Peyer's patch (tissue), 4 donors: ENCODE results near the gene GPRIN2. TPM values are rescaled to one million over a fixed set of nuclear protein-coding genes. Genes with fewer than 3 reads are reported as not detected.

Source experiments
- DNase-seq, 3 donors: peaks; one replicate each; pipeline ENCODE4 v3.0.0-alpha.2; 2017 to 2019
- H3K27ac ChIP-seq, 4 donors: fragments of 200-600 bp; sonication (generic); one replicate each; pipeline ENCODE4 v1.5.1; 2016 to 2019
- H3K27me3 ChIP-seq, 2 donors: fragments of 200-600 bp; sonication (generic); one replicate each; pipeline ENCODE4 v1.5.1; 2019
- H3K36me3 ChIP-seq, 3 donors: fragments of 200-600 bp; sonication (generic); one replicate each; pipeline ENCODE4 v1.5.1; 2016 to 2019
- H3K4me1 ChIP-seq, 4 donors: fragments of 200-600 bp; sonication (generic); one replicate each; pipeline ENCODE4 v1.5.1; 2016 to 2019
- H3K4me3 ChIP-seq, 4 donors: fragments of 200-600 bp; sonication (generic); 1 replicate in 3 of 4; 2 replicates in 1 of 4; pipeline ENCODE4 v1.5.1; 2016 to 2019; ENCODE audit warnings: mild to moderate bottlenecking in 1 of 4
- H3K9me3 ChIP-seq, 4 donors: fragments of 200-600 bp; sonication (generic); one replicate each; pipeline ENCODE4 v1.5.1; 2016 to 2019; ENCODE audit warnings: mild to moderate bottlenecking in 1 of 4
- CTCF ChIP-seq, 6 experiments: fragments of 450-650 bp in 4 of 6; fragments of 200-600 bp in 2 of 6; sonication (generic) in 1 of 6; IDR thresholded peaks; one replicate each; pipeline ENCODE4 v1.5.1; 2017 to 2019; ENCODE audit warnings: antibody characterized with exemption in 6 of 6, mild to moderate bottlenecking in 3 of 6, moderate library complexity in 1 of 6
- POLR2A ChIP-seq, 2 donors: fragments of 450-650 bp; IDR thresholded peaks; one replicate each; pipeline ENCODE4 v1.5.1; 2017; ENCODE audit warnings: antibody characterized with exemption in 2 of 2, mild to moderate bottlenecking in 2 of 2, moderate library complexity in 2 of 2
- total RNA-seq, 4 donors: library from RNA; depleted of rRNA; stranded (reverse); fragments of >200 nt; gene quantifications; one replicate each; pipeline ENCODE4 v1.1.0, GENCODE V29; 2016

GPRIN2 gene
- total RNA-seq, 4 donors from 2014 or later: 6.6 to 79.9 (median 54.7) TPM

GRCh38 chr10:46557319-46558121 is 1.1 kb upstream of the GPRIN2 start:
- peaks cover 0 to 20% (median 6%) of the 10 kb centered on the region in 4 donors for H3K4me1 ChIP-seq
- no peak overlapping the region for H3K4me3 ChIP-seq
- peak; percentile 11 to 58 (median 50) for DNase-seq
- H3K27me3 ChIP-seq: peaks cover 0 to 6% of the 10 kb centered on the region in 2 donors
- H3K9me3 ChIP-seq: no peaks in the 10 kb centered on the region
- no peaks in the 10 kb centered on the region for H3K36me3 ChIP-seq
- TF ChIP-seq CTCF (IDR thresholded peaks at IDR 0.05) (no peak), POLR2A (IDR thresholded peaks at IDR 0.05) (no peak)
- H3K27ac ChIP-seq: peak overlapping the region in 1 of 4 donors; percentile 40

- peak; percentile 13 to 84 (median 68) for DNase-seq
- no peak for TF ChIP-seq CTCF (IDR thresholded peaks at IDR 0.05)
- no peak for TF ChIP-seq POLR2A (IDR thresholded peaks at IDR 0.05)
- Histone ChIP-seq H3K27ac (peak overlapping the region in 3 of 4 donors; percentile 65 to 76 (median 66)), H3K36me3 (no peaks in the 10 kb centered on the region), H3K9me3 (no peaks in the 10 kb centered on the region), H3K4me1 (peaks cover 0 to 20% (median 6%) of the 10 kb centered on the region in 4 donors), H3K4me3 (peak overlapping the region; percentile 34 to 70 (median 46)), H3K27me3 (peaks cover 0 to 6% of the 10 kb centered on the region in 2 donors)
Observed at GRCh38 chr10:46555713-46556514, 544 bp downstream of the GPRIN2 start.

- H3K4me1 ChIP-seq: peaks cover 0 to 20% (median 6%) of the 10 kb centered on the region in 4 donors
- no peak for TF ChIP-seq CTCF (IDR thresholded peaks at IDR 0.05)
- no peak for TF ChIP-seq POLR2A (IDR thresholded peaks at IDR 0.05)
- peak in 1 of 3 donors; percentile 12 for DNase-seq
- H3K4me3 ChIP-seq: peak overlapping the region in 3 of 4 donors; percentile 37 to 70 (median 55)
- no peak overlapping the region for H3K27ac ChIP-seq
- H3K36me3 ChIP-seq: no peaks in the 10 kb centered on the region
- peaks cover 0 to 6% of the 10 kb centered on the region in 2 donors for H3K27me3 ChIP-seq
- H3K9me3 ChIP-seq: no peaks in the 10 kb centered on the region
Observed at GRCh38 chr10:46555366-46555712, 1.1 kb downstream of the GPRIN2 start.

- no peak for TF ChIP-seq CTCF (IDR thresholded peaks at IDR 0.05)
- no peak for TF ChIP-seq POLR2A (IDR thresholded peaks at IDR 0.05)
- H3K36me3 ChIP-seq: no peaks in the 10 kb centered on the region
- H3K27me3 ChIP-seq: peaks cover 0 to 6% of the 10 kb centered on the region in 2 donors
- no peaks in the 10 kb centered on the region for H3K9me3 ChIP-seq
- H3K27ac ChIP-seq: no peak overlapping the region
- no peak overlapping the region for H3K4me3 ChIP-seq
- DNase-seq: no peak
- H3K4me1 ChIP-seq: peaks cover 0 to 20% (median 6%) of the 10 kb centered on the region in 4 donors
Observed at GRCh38 chr10:46554166-46554781, 2.2 kb downstream of the GPRIN2 start.

DNA sequence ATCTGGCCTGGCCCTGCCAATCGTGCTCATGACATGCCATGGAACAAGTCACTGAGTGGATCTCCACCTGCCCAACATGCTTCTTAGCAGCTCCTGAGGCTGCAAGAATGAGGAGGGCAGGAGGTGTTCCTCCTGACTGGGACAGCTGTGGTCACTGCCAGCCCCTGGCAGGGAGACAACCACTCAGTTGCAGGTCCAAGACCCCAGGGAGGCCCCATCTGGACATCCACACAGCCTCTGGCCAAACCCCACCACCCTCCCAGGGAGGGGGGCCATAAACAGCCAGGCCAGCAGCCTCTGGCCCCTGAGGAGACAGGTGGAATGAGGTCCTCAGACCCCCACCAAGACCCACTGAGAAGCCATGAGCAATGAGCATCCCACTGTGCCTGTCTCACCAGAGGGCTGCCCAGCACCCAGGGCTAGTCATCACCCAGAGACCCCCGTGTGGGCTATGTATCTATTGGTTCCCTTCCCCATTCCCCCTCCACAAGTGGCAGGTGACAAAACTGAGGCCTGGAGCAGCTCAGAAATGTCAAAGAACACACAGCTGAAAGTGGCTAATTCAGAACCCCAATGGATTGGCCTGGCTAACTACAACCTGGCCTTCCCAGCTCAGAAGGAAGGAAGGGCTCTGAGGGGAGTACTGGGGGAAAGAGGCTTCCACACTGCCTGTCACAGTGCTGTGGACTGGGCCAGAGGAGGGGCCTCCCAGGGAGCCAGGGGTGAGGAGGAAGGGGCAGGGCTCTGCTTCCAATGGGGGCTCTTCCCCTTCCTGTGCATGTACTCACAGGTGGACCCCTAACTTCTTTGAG is 3.0 kb downstream of the GPRIN2 start:
- peak in 2 of 3 donors; percentile 15 to 46 for DNase-seq
- Histone ChIP-seq H3K27ac (no peak overlapping the region), H3K27me3 (peaks cover 0 to 6% of the 10 kb centered on the region in 2 donors), H3K4me3 (no peak overlapping the region), H3K9me3 (no peaks in the 10 kb centered on the region), H3K36me3 (no peaks in the 10 kb centered on the region), H3K4me1 (peaks cover 0 to 20% (median 6%) of the 10 kb centered on the region in 4 donors)
- TF ChIP-seq CTCF (IDR thresholded peaks at IDR 0.05): no peak
- no peak for TF ChIP-seq POLR2A (IDR thresholded peaks at IDR 0.05)
